IPS-15b (cell line): Measurements from ENCODE around the gene ZNF831.

Experiments
- H3K27me3 ChIP-seq: one replicate; pipeline ENCODE4 v1.6.1; 2013; ENCODE audit warnings: low read length; ENCODE audit not compliant: control insufficient read depth, insufficient read depth
- H3K36me3 ChIP-seq: one replicate; pipeline ENCODE4 v1.6.1; 2013; ENCODE audit warnings: low read length; ENCODE audit not compliant: control insufficient read depth, insufficient read depth
- H3K4me1 ChIP-seq: one replicate; pipeline ENCODE4 v1.6.1; 2013; ENCODE audit warnings: mild to moderate bottlenecking, low read length; ENCODE audit not compliant: control insufficient read depth, insufficient read depth
- H3K4me3 ChIP-seq: one replicate; pipeline ENCODE4 v1.5.1; 2013; ENCODE audit warnings: low read depth, low read length
- H3K9ac ChIP-seq: one replicate; pipeline ENCODE4 v1.6.1; 2013; ENCODE audit warnings: low read depth, mild to moderate bottlenecking, low read length
- H3K9me3 ChIP-seq: one replicate; pipeline ENCODE4 v1.6.1; 2013; ENCODE audit warnings: mild to moderate bottlenecking, low read length; ENCODE audit not compliant: control insufficient read depth, insufficient read depth

Gene ZNF831

GRCh38 chr20:59163631-59164530 is at the start of gene ZNF831:
TSS of gene ZNF831 (plus strand) at chr20:59163821. CDS start at chr20:59191020, 27,199 bp downstream.
- H3K27me3 ChIP-seq: no peaks in the 10 kb centered on the region
- H3K4me1 ChIP-seq: no peaks in the 10 kb centered on the region
- no peak within 1 kb of the TSS for H3K9ac ChIP-seq
- H3K36me3 ChIP-seq: no peaks in the 10 kb centered on the region
- H3K9me3 ChIP-seq: no peaks in the 10 kb centered on the region
- H3K4me3 ChIP-seq: no peak within 1 kb of the TSS

GRCh38 chr20:59117526-59117925 is 46.1 kb upstream of the ZNF831 start:
- no peaks in the 10 kb centered on the region for H3K9me3 ChIP-seq
- no peaks in the 10 kb centered on the region for H3K4me1 ChIP-seq
- H3K9ac ChIP-seq: no peak overlapping the region
- H3K27me3 ChIP-seq: no peaks in the 10 kb centered on the region
- no peak overlapping the region for H3K4me3 ChIP-seq
- no peaks in the 10 kb centered on the region for H3K36me3 ChIP-seq

GRCh38 chr20:59118855-59119254 is 44.8 kb upstream of the ZNF831 start:
- Histone ChIP-seq H3K36me3 (no peaks in the 10 kb centered on the region), H3K9me3 (no peaks in the 10 kb centered on the region)

GRCh38 chr20:59120491-59120890 is 43.1 kb upstream of the ZNF831 start:
- H3K4me3 ChIP-seq: no peak overlapping the region
- H3K36me3 ChIP-seq: no peaks in the 10 kb centered on the region
- no peak overlapping the region for H3K9ac ChIP-seq
- no peaks in the 10 kb centered on the region for H3K9me3 ChIP-seq
- no peaks in the 10 kb centered on the region for H3K4me1 ChIP-seq
- no peaks in the 10 kb centered on the region for H3K27me3 ChIP-seq

More at GRCh38 chr20:59118855-59119254, 44.8 kb upstream of the ZNF831 start:
- Histone ChIP-seq H3K4me1 (no peaks in the 10 kb centered on the region), H3K27me3 (no peaks in the 10 kb centered on the region), H3K4me3 (no peak overlapping the region), H3K9ac (no peak overlapping the region)

GRCh38 chr20:59120919-59121318 is 42.7 kb upstream of the ZNF831 start:
- Histone ChIP-seq H3K36me3 (no peaks in the 10 kb centered on the region), H3K4me3 (no peak overlapping the region), H3K4me1 (peaks cover 2% of the 10 kb centered on the region), H3K9ac (no peak overlapping the region), H3K27me3 (no peaks in the 10 kb centered on the region), H3K9me3 (no peaks in the 10 kb centered on the region)

- Histone ChIP-seq H3K4me3 (no peak overlapping the region), H3K4me1 (peaks cover 11% of the 10 kb centered on the region), H3K9me3 (no peaks in the 10 kb centered on the region), H3K27me3 (no peaks in the 10 kb centered on the region), H3K9ac (no peak overlapping the region), H3K36me3 (no peaks in the 10 kb centered on the region)
Measured at GRCh38 chr20:59121714-59122565, 41.7 kb upstream of the ZNF831 start.

- Histone ChIP-seq H3K27me3 (no peaks in the 10 kb centered on the region), H3K4me3 (no peak overlapping the region), H3K36me3 (no peaks in the 10 kb centered on the region), H3K9ac (no peak overlapping the region), H3K4me1 (peaks cover 11% of the 10 kb centered on the region), H3K9me3 (no peaks in the 10 kb centered on the region)
Measured at GRCh38 chr20:59122566-59122919, 41.1 kb upstream of the ZNF831 start.

- Histone ChIP-seq H3K36me3 (no peaks in the 10 kb centered on the region), H3K4me1 (peaks cover 11% of the 10 kb centered on the region), H3K9ac (no peak overlapping the region), H3K27me3 (no peaks in the 10 kb centered on the region), H3K9me3 (no peaks in the 10 kb centered on the region), H3K4me3 (no peak overlapping the region)
Measured at GRCh38 chr20:59123011-59123677, 40.5 kb upstream of the ZNF831 start.

GRCh38 chr20:59123678-59124255 is 39.9 kb upstream of the ZNF831 start:
- no peak overlapping the region for H3K9ac ChIP-seq
- no peaks in the 10 kb centered on the region for H3K27me3 ChIP-seq
- no peak overlapping the region for H3K4me3 ChIP-seq
- H3K36me3 ChIP-seq: no peaks in the 10 kb centered on the region
- H3K9me3 ChIP-seq: no peaks in the 10 kb centered on the region
- peaks cover 11% of the 10 kb centered on the region for H3K4me1 ChIP-seq

- Histone ChIP-seq H3K27me3 (no peaks in the 10 kb centered on the region), H3K36me3 (no peaks in the 10 kb centered on the region), H3K4me3 (no peak overlapping the region), H3K4me1 (peaks cover 11% of the 10 kb centered on the region), H3K9ac (no peak overlapping the region), H3K9me3 (no peaks in the 10 kb centered on the region)
Measured at GRCh38 chr20:59124296-59125029, 39.2 kb upstream of the ZNF831 start.

GRCh38 chr20:59125332-59125731 is 38.3 kb upstream of the ZNF831 start:
- Histone ChIP-seq H3K9ac (no peak overlapping the region), H3K4me3 (no peak overlapping the region), H3K27me3 (no peaks in the 10 kb centered on the region), H3K36me3 (no peaks in the 10 kb centered on the region), H3K4me1 (peaks cover 11% of the 10 kb centered on the region), H3K9me3 (no peaks in the 10 kb centered on the region)
